HUES64 (cell line): ENCODE data around the gene RSU1.
"Not testable (repeated sequence)": the region's sequence is repeated elsewhere in the genome, so short reads cannot be mapped to it uniquely, and the experiment has no call there.

Experiments
- H3K27ac ChIP-seq: 2 replicates; pipeline ENCODE4 v1.7.0; 2013; ENCODE audit warnings: low read depth, low read length, inconsistent platforms
- H3K27me3 ChIP-seq: 2 replicates; pipeline ENCODE4 v1.6.1; 2013; ENCODE audit warnings: mild to moderate bottlenecking, low read length; ENCODE audit not compliant: insufficient read depth
- H3K36me3 ChIP-seq: 2 replicates; pipeline ENCODE4 v1.6.1; 2013; ENCODE audit warnings: mild to moderate bottlenecking, low read length; ENCODE audit not compliant: insufficient read depth
- H3K4me1 ChIP-seq: 2 replicates; pipeline ENCODE4 v1.6.1; 2013; ENCODE audit warnings: mild to moderate bottlenecking, low read length, moderate library complexity; ENCODE audit not compliant: insufficient read depth
- H3K4me3 ChIP-seq: 2 replicates; pipeline ENCODE4 v1.5.1; 2013; ENCODE audit warnings: mild to moderate bottlenecking, low read length, moderate library complexity
- H3K9ac ChIP-seq: 2 replicates; pipeline ENCODE4 v1.6.1; 2013; ENCODE audit warnings: mild to moderate bottlenecking, low read depth, low read length
- H3K9me3 ChIP-seq: 2 replicates; pipeline ENCODE4 v1.6.1; 2013; ENCODE audit warnings: low read depth, low read length; ENCODE audit not compliant: insufficient read depth
- WGBS: fragments of 150-250, 120-280 bp; methylation state at CpG from one replicate; pipeline ENCODE4 v1.1.7; 2013; ENCODE audit warnings: missing lambda C conversion rate; 5-methylcytosine and 5-hydroxymethylcytosine counted together

The RSU1 gene

GRCh38 chr10:16848562-16849154 is 31.4 kb upstream of the RSU1 start:
- Histone ChIP-seq H3K36me3 (no peaks in the 10 kb centered on the region), H3K27me3 (no peaks in the 10 kb centered on the region), H3K4me1 (peaks cover 8% of the 10 kb centered on the region), H3K27ac (no peak overlapping the region), H3K4me3 (no peak overlapping the region), H3K9me3 (no peaks in the 10 kb centered on the region), H3K9ac (no peak overlapping the region)
- 86% methylated on average over 10 of the region's 10 CpGs for WGBS

- Histone ChIP-seq H3K27ac (no peak overlapping the region), H3K27me3 (no peaks in the 10 kb centered on the region), H3K9me3 (no peaks in the 10 kb centered on the region), H3K4me3 (no peak overlapping the region), H3K36me3 (no peaks in the 10 kb centered on the region), H3K4me1 (peaks cover 8% of the 10 kb centered on the region), H3K9ac (no peak overlapping the region)
- WGBS = 88% methylated on average over 4 of the region's 6 CpGs
These were observed 30.4 kb upstream of the RSU1 start for GRCh38 chr10:16847644-16848043.

GRCh38 chr10:16845248-16845647 is 28.0 kb upstream of the RSU1 start:
- Histone ChIP-seq H3K4me3 (no peak overlapping the region), H3K4me1 (peaks cover 4% of the 10 kb centered on the region; the same call in 1 of the 2 replicates), H3K9ac (no peak overlapping the region), H3K36me3 (no peaks in the 10 kb centered on the region), H3K9me3 (no peaks in the 10 kb centered on the region), H3K27me3 (no peaks in the 10 kb centered on the region), H3K27ac (no peak overlapping the region)

GRCh38 chr10:16843252-16843870 is 26.1 kb upstream of the RSU1 start:
- no peaks in the 10 kb centered on the region for H3K27me3 ChIP-seq
- WGBS = 23% methylated on average over 1 of the region's 1 CpG
- H3K9me3 ChIP-seq = no peaks in the 10 kb centered on the region
- no peak overlapping the region for H3K27ac ChIP-seq
- H3K4me3 ChIP-seq = no peak overlapping the region
- H3K36me3 ChIP-seq = no peaks in the 10 kb centered on the region
- H3K9ac ChIP-seq = no peak overlapping the region
- no peaks in the 10 kb centered on the region for H3K4me1 ChIP-seq

GRCh38 chr10:16835228-16835627 is 18.0 kb upstream of the RSU1 start:
- no peak overlapping the region for H3K27ac ChIP-seq
- H3K9me3 ChIP-seq = no peaks in the 10 kb centered on the region
- H3K4me3 ChIP-seq = no peak overlapping the region
- H3K27me3 ChIP-seq = no peaks in the 10 kb centered on the region
- no peaks in the 10 kb centered on the region for H3K4me1 ChIP-seq
- no peaks in the 10 kb centered on the region for H3K36me3 ChIP-seq
- no peak overlapping the region for H3K9ac ChIP-seq
- WGBS = 81% methylated on average over 7 of the region's 8 CpGs

- H3K9me3 ChIP-seq = no peaks in the 10 kb centered on the region
- H3K36me3 ChIP-seq = no peaks in the 10 kb centered on the region
- H3K4me3 ChIP-seq = no peak overlapping the region
- H3K9ac ChIP-seq = no peak overlapping the region
- WGBS = 81% methylated on average over 11 of the region's 11 CpGs
- H3K27ac ChIP-seq = no peak overlapping the region
- no peaks in the 10 kb centered on the region for H3K4me1 ChIP-seq
- no peaks in the 10 kb centered on the region for H3K27me3 ChIP-seq
These were observed 15.3 kb upstream of the RSU1 start for GRCh38 chr10:16832351-16833080.

GRCh38 chr10:16828701-16829175 is 11.5 kb upstream of the RSU1 start:
- no peak overlapping the region for H3K4me3 ChIP-seq
- H3K9ac ChIP-seq = no peak overlapping the region
- WGBS = 94% methylated on average over 8 of the region's 9 CpGs
- no peaks in the 10 kb centered on the region for H3K4me1 ChIP-seq
- H3K36me3 ChIP-seq = no peaks in the 10 kb centered on the region
- H3K27ac ChIP-seq = no peak overlapping the region
- peaks cover 4% of the 10 kb centered on the region for H3K9me3 ChIP-seq
- no peaks in the 10 kb centered on the region for H3K27me3 ChIP-seq

- 27% methylated on average over 11 of the region's 11 CpGs for WGBS
- no peak overlapping the region for H3K4me3 ChIP-seq
- H3K27ac ChIP-seq = no peak overlapping the region
- H3K9me3 ChIP-seq = peaks cover 10% of the 10 kb centered on the region
- H3K27me3 ChIP-seq = no peaks in the 10 kb centered on the region
- H3K4me1 ChIP-seq = no peaks in the 10 kb centered on the region
- H3K9ac ChIP-seq = no peak overlapping the region
- H3K36me3 ChIP-seq = no peaks in the 10 kb centered on the region
These were observed 10.9 kb upstream of the RSU1 start for GRCh38 chr10:16828114-16828568.

GRCh38 chr10:16827474-16827873 is 10.2 kb upstream of the RSU1 start:
- not testable (repeated sequence) for H3K27ac ChIP-seq, H3K27me3 ChIP-seq, H3K9ac ChIP-seq, H3K4me3 ChIP-seq, H3K4me1 ChIP-seq, H3K36me3 ChIP-seq
- H3K9me3 ChIP-seq = peaks cover 16% of the 10 kb centered on the region
- 93% methylated on average over 8 of the region's 8 CpGs for WGBS

GRCh38 chr10:16822726-16823360 is 5.6 kb upstream of the RSU1 start:
- Histone ChIP-seq H3K9ac (no peak overlapping the region), H3K36me3 (no peaks in the 10 kb centered on the region), H3K27ac (no peak overlapping the region), H3K27me3 (peaks cover 11% of the 10 kb centered on the region; the same call in 1 of the 2 replicates), H3K9me3 (peaks cover 27% of the 10 kb centered on the region), H3K4me3 (no peak overlapping the region), H3K4me1 (peaks cover 5% of the 10 kb centered on the region; the same call in 1 of the 2 replicates)
- 91% methylated on average over 4 of the region's 4 CpGs for WGBS

GRCh38 chr10:16822027-16822426 is 4.8 kb upstream of the RSU1 start:
- H3K27me3 ChIP-seq = peaks cover 11% of the 10 kb centered on the region; the same call in 1 of the 2 replicates
- H3K27ac ChIP-seq = no peak overlapping the region
- H3K4me3 ChIP-seq = no peak overlapping the region
- H3K36me3 ChIP-seq = no peaks in the 10 kb centered on the region
- H3K4me1 ChIP-seq = peaks cover 5% of the 10 kb centered on the region; the same call in 1 of the 2 replicates
- WGBS = 84% methylated on average over 2 of the region's 2 CpGs
- H3K9ac ChIP-seq = no peak overlapping the region
- H3K9me3 ChIP-seq = peaks cover 27% of the 10 kb centered on the region
